Liver (tissue), 3 donors: Measurements from ENCODE around the gene ERC2.

Source experiments
- CTCF ChIP-seq: fragments of 150-350 bp; IDR thresholded peaks from 2 replicates; pipeline ENCODE4 v1.5.1; 2017; ENCODE audit warnings: improper control_type of control experiment, low read depth, low read length; ENCODE audit not compliant: missing input control
- HNF4A ChIP-seq, 2 donors: conservative IDR thresholded peaks; 2 replicates each; pipeline ENCODE4 v1.6.1; 2016; ENCODE audit warnings: antibody characterized with exemption in 2 of 2, mild to moderate bottlenecking in 2 of 2
- HNF4G ChIP-seq: IDR thresholded peaks from 2 replicates; pipeline ENCODE4 v1.6.1; 2016; ENCODE audit warnings: antibody characterized with exemption
- JUND ChIP-seq, 2 donors: IDR thresholded peaks; 2 replicates each; pipeline ENCODE4 v1.6.1; 2016; ENCODE audit warnings: antibody characterized with exemption in 2 of 2
- SP1 ChIP-seq: IDR thresholded peaks from 2 replicates; pipeline ENCODE4 v1.6.1; 2018; ENCODE audit warnings: antibody characterized with exemption, mild to moderate bottlenecking
- TAF1 ChIP-seq: conservative IDR thresholded peaks from 2 replicates; pipeline ENCODE4 v1.6.1; 2016; ENCODE audit warnings: antibody characterized with exemption, mild to moderate bottlenecking
- YY1 ChIP-seq: IDR thresholded peaks from 2 replicates; pipeline ENCODE4 v1.6.1; 2016; ENCODE audit warnings: antibody characterized with exemption, mild to moderate bottlenecking
- TF ChIP-seq, protein P1 (sequence below): IDR thresholded peaks from 2 replicates; pipeline ENCODE4 v1.6.1; 2016; ENCODE audit warnings: antibody characterized with exemption, mild to moderate bottlenecking
- TF ChIP-seq, protein P2 (sequence below): IDR thresholded peaks from 2 replicates; pipeline ENCODE4 v1.6.1; 2016; ENCODE audit warnings: antibody characterized with exemption
- donor health status: healthy.
- donor health status: healthy.

- TF ChIP-seq YY1 (no peak), CTCF (no peak), HNF4A (conservative IDR thresholded peaks at IDR 0.05) (no peak), SP1 (no peak), JUND (IDR thresholded peaks at IDR 0.05) (no peak), TAF1 (no peak), HNF4G (no peak)
- TF ChIP-seq, protein P1, sequence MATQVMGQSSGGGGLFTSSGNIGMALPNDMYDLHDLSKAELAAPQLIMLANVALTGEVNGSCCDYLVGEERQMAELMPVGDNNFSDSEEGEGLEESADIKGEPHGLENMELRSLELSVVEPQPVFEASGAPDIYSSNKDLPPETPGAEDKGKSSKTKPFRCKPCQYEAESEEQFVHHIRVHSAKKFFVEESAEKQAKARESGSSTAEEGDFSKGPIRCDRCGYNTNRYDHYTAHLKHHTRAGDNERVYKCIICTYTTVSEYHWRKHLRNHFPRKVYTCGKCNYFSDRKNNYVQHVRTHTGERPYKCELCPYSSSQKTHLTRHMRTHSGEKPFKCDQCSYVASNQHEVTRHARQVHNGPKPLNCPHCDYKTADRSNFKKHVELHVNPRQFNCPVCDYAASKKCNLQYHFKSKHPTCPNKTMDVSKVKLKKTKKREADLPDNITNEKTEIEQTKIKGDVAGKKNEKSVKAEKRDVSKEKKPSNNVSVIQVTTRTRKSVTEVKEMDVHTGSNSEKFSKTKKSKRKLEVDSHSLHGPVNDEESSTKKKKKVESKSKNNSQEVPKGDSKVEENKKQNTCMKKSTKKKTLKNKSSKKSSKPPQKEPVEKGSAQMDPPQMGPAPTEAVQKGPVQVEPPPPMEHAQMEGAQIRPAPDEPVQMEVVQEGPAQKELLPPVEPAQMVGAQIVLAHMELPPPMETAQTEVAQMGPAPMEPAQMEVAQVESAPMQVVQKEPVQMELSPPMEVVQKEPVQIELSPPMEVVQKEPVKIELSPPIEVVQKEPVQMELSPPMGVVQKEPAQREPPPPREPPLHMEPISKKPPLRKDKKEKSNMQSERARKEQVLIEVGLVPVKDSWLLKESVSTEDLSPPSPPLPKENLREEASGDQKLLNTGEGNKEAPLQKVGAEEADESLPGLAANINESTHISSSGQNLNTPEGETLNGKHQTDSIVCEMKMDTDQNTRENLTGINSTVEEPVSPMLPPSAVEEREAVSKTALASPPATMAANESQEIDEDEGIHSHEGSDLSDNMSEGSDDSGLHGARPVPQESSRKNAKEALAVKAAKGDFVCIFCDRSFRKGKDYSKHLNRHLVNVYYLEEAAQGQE, result no peak
- TF ChIP-seq, protein P2, sequence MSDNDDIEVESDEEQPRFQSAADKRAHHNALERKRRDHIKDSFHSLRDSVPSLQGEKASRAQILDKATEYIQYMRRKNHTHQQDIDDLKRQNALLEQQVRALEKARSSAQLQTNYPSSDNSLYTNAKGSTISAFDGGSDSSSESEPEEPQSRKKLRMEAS, result no peak
Measured at GRCh38 chr3:56173601-56174000, 294.7 kb downstream of the ERC2 start.
